Left lung (tissue), 10 donors: Measurements from ENCODE around the gene MYL4. TPM values are rescaled to one million over a fixed set of nuclear protein-coding genes. Genes with fewer than 3 reads are reported as not detected.
A peak's percentile ranks its signal among the peaks of the same experiment; 100 is the strongest.

Experiments used
- ATAC-seq: fragments of 200-7000 bp; cut with Tn5 transposase; one replicate; pipeline ENCODE4 v1.9.1; 2020; ENCODE audit warnings: moderate library complexity
- DNase-seq, 4 donors: peaks; one replicate each; pipeline ENCODE4 v3.0.0-alpha.2; 2013 to 2020
- H3K27ac ChIP-seq, 2 donors: fragments of 200-600 bp; sonication (generic) in 1 of 2; one replicate each; pipeline versions ENCODE4 v1.5.0 to v1.8.0; 2020 to 2021
- H3K27me3 ChIP-seq, 2 donors: fragments of 200-600 bp; sonication (generic) in 1 of 2; one replicate each; pipeline versions ENCODE4 v1.5.0 to v1.8.0; 2020 to 2021
- H3K36me3 ChIP-seq, 2 donors: fragments of 200-600 bp; sonication (generic) in 1 of 2; one replicate each; pipeline versions ENCODE4 v1.5.0 to v1.8.0; 2020 to 2021
- H3K4me1 ChIP-seq, 2 donors: fragments of 200-600 bp; one replicate each; pipeline ENCODE4 v1.8.0; 2021
- H3K4me3 ChIP-seq, 2 donors: fragments of 200-600 bp; sonication (generic) in 1 of 2; one replicate each; pipeline versions ENCODE4 v1.5.0 to v1.8.0; 2020 to 2021; ENCODE audit warnings: mild to moderate bottlenecking in 1 of 2
- H3K9me3 ChIP-seq, 2 donors: fragments of 200-600 bp; sonication (generic) in 1 of 2; one replicate each; pipeline versions ENCODE4 v1.5.0 to v1.8.0; 2020 to 2021
- CTCF ChIP-seq, 2 donors: fragments of 200-600 bp; sonication (generic) in 1 of 2; IDR thresholded peaks; one replicate each; pipeline versions ENCODE4 v1.5.0 to v1.8.0; 2021; ENCODE audit warnings: antibody characterized with exemption in 2 of 2
- intact Hi-C, 2 donors: fragments of 100-400 bp; cut with DNase I; formaldehyde crosslinking; loops; one replicate each; pipeline versions ENCODE4 v1.11.2 to v1.14.2; 2022
- polyA plus RNA-seq, 6 donors: library from polyadenylated mRNA; unstranded; fragments of 120-200 nt; gene quantifications; one replicate each; pipeline ENCODE4 v1.2.1, GENCODE V29; 2013; ENCODE audit not compliant: insufficient read length in 6 of 6
- total RNA-seq, 2 donors: library from RNA; stranded (reverse); fragmentation: NEBNext Ultra II Directional; extraction: Animal tissue kit (Norgen Biotek cat#: 25700); gene quantifications; one replicate each; pipeline ENCODE4 v1.2.1, GENCODE V29; 2021
- donor health status: DM: no; HTN: yes; CAD: no.
- donor health status: DM: no; HTN: no; CAD: no.

MYL4 gene
- total and polyA plus RNA-seq, 8 donors, result 0.99 to 4.6 (median 2.7) TPM

DNA sequence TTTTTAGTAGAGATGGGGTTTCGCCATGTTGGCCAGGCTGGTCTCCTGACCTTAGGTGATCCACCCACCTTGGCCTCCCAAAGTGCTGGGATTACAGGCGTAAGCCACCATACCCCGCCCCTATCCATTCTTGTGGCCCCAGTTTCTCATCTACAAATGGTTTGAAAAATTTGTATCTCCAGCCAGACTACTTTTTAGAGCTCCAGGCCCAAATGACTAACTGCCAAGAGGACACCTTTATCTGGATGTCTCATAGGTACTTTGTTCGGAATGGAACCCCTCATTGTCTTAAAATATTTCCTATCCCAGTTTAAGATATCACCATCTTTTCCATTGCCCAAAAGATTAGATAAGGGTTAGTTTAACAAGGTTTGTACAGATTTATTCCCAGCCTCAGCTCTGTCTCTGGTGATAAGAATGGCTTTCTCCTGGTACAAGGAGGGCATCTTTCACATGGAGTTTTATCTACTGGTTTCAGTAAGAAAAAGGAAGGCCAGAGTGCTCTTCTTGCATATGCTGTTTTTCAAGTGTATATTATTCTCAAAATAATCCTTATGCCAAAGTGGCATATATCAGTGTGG lies 15.1 kb upstream of the MYL4 start:
- no peak for TF ChIP-seq CTCF (IDR thresholded peaks at IDR 0.05)
- no peaks in the 10 kb centered on the region for H3K36me3 ChIP-seq

GRCh38 chr17:47197821-47198220 lies 11.3 kb upstream of the MYL4 start:
- no peaks in the 10 kb centered on the region for H3K9me3 ChIP-seq
- ATAC-seq (no peak), DNase-seq (no peak)
- no peaks in the 10 kb centered on the region for H3K27me3 ChIP-seq
- H3K4me3 ChIP-seq, result no peak overlapping the region
- peaks cover 0 to 13% of the 10 kb centered on the region in 2 donors for H3K4me1 ChIP-seq
- intact Hi-C loops, result no loop called here
- no peaks in the 10 kb centered on the region for H3K36me3 ChIP-seq
- no peak overlapping the region for H3K27ac ChIP-seq
- TF ChIP-seq CTCF (IDR thresholded peaks at IDR 0.05), result no peak

More for the DNA sequence above, 15.1 kb upstream of the MYL4 start:
- DNase-seq (no peak), ATAC-seq (no peak)
- H3K27ac ChIP-seq, result no peak overlapping the region
- intact Hi-C loops, result no loop called here
- H3K27me3 ChIP-seq, result no peaks in the 10 kb centered on the region
- peaks cover 0 to 6% of the 10 kb centered on the region in 2 donors for H3K4me1 ChIP-seq
- H3K9me3 ChIP-seq, result no peaks in the 10 kb centered on the region
- H3K4me3 ChIP-seq, result no peak overlapping the region

DNA sequence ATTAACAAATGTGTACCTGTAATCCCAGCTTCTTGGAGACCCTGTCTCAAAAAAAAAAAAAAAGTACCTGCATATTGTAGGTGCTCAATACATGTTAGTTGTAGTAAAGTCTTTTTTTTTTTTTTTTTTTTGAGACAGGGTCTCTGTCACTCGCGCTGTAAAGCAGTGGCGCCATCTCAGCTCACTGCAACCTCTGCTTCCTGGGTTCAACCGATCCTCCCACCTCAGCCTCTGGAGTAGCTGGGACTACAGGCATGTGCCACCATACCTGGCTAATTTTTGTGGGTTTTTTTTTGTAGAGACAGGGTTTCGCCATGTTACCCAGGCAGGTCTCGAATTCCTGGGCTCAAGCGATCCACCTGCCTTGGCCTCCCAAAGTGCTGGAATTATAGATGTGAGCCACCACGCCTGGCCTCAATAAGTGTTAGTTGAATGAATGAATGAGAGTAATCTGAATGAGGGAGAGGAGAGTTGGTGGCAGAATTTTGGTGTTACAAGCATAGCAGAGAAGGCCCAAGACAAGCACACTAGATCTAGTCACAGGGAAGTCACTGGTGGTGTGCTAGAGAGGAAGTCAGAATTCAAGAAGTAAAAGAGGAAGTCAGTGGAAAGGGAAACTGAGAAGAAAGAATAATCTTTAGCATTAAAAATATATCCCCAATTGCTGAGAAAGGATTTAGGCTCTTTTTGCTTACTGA lies 9.4 kb upstream of the MYL4 start:
- Histone ChIP-seq H3K27ac (peak overlapping the region in 1 of 2 donors; percentile 79), H3K9me3 (no peaks in the 10 kb centered on the region), H3K36me3 (no peaks in the 10 kb centered on the region), H3K27me3 (no peaks in the 10 kb centered on the region), H3K4me3 (no peak overlapping the region), H3K4me1 (peaks cover 5 to 21% of the 10 kb centered on the region in 2 donors)
- ATAC-seq, result peak; percentile 48
- intact Hi-C loops, result no loop called here
- no peak for TF ChIP-seq CTCF (IDR thresholded peaks at IDR 0.05)
- no peak for DNase-seq

DNA sequence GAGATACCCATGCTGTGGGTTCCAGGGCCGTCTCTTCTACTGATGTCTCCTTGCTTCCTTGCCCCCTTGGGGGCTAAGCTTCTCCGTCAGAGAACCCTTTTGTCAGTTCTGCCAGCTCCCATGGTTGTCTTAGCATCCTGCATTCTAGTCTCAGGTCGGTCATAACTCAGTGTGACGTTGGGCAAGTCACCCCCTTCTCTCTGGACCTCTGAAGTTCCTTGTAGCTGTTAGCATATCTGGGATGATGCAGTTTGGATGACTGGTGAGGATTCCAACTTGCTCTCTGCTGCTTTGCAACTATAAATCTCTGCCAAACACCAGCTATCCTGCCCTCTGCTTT lies 8.9 kb upstream of the MYL4 start:
- Histone ChIP-seq H3K4me3 (no peak overlapping the region), H3K27me3 (no peaks in the 10 kb centered on the region), H3K27ac (peak overlapping the region in 1 of 2 donors; percentile 79), H3K9me3 (no peaks in the 10 kb centered on the region), H3K36me3 (no peaks in the 10 kb centered on the region), H3K4me1 (peaks cover 9 to 26% of the 10 kb centered on the region in 2 donors)
- ATAC-seq (no peak), DNase-seq (no peak)
- intact Hi-C loops, result no loop called here
- no peak for TF ChIP-seq CTCF (IDR thresholded peaks at IDR 0.05)

GRCh38 chr17:47201166-47201565 lies 8.0 kb upstream of the MYL4 start:
- no peaks in the 10 kb centered on the region for H3K36me3 ChIP-seq
- no peaks in the 10 kb centered on the region for H3K27me3 ChIP-seq
- no peak for ATAC-seq
- DNase-seq, result no peak
- no peak overlapping the region for H3K27ac ChIP-seq
- no peak overlapping the region for H3K4me3 ChIP-seq
- TF ChIP-seq CTCF (IDR thresholded peaks at IDR 0.05), result no peak
- intact Hi-C loops, result no loop called here
- peaks cover 11 to 30% of the 10 kb centered on the region in 2 donors for H3K4me1 ChIP-seq
- no peaks in the 10 kb centered on the region for H3K9me3 ChIP-seq
